ENCODE data around the gene TIMM9.
A peak's percentile ranks its signal among the peaks of the same experiment; 100 is the strongest.
"Not testable (repeated sequence)": the region's sequence is repeated elsewhere in the genome, so short reads cannot be mapped to it uniquely, and the experiment has no call there.

Gene TIMM9

GRCh38 chr14:58398495-58398894 is 28.8 kb downstream of the TIMM9 start:
- DNase-seq (ENCODE audit: low read depth): no peak

DNA sequence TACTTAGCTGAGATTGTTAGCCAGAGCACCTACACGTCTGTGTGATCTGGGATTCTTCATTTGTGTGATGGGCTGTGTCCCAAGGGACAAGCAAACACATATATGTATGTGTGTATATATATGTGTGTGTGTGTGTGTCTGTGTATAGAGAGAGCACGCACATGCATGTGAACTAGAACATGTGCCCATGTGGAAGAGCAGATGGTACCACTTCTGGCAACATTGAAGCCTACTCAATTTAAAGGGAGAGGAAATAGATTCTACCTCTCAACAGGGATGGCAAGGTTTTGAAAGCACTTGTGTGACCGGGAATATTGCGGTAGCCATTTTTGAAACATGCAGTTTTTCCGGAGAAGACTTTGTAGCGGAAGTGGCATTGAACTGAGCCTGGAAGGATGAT is 30.2 kb downstream of the TIMM9 start:
- DNase-seq (ENCODE audit: low read depth): no peak

DNA sequence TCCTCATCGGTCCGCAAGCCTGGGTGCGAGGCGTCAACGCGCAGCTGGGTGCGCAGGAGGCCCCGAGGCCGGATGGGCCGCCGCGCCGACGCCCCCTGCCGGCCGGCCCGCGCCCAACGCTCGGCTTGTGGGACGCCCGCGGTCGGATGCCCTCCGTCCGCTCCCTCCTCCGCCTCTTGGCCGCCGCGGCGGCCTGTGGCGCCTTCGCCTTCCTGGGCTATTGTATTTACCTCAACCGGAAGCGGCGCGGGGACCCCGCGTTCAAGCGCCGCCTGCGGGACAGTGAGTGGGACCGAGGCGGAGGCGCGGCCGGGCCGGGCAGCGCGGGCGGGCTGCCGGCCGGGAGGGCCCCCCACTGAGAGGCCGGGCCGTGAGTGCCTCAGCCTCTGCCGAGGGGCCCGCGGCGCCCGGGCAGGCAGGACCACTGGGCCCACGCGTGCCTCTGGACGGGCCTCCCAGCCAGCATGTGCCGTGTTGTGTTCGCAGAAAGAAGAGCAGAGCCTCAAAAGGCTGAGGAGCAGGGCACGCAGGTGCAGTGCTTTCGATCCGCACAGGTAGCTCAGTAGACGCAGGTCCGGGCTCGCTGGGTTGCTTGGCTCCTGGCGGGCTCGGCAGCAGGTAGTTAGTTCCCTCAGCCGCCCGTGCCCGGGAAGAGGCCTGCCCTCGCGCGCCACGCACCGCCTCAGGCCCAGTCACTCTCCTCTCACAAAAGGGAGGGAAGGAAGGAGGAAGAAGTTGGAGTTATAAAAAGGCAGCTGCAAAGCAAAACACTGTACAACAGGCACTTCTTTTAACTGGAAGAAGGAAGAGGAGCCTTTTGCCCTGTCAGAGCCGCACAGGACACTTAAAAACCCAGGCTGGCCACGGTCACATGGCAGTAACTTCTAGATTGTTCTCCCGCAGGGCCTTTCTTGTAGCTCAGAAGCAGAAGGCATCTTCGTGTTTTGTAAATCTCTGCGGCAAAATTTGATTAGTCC is 31.2 kb downstream of the TIMM9 start, which contains the start of gene TOMM20L:
TSS of gene TOMM20L (plus strand) at position 119 of the 977 bp plus-strand sequence. CDS start at position 147, 28 bp downstream.
- peak; percentile 55 for DNase-seq (ENCODE audit: low read depth)

DNA sequence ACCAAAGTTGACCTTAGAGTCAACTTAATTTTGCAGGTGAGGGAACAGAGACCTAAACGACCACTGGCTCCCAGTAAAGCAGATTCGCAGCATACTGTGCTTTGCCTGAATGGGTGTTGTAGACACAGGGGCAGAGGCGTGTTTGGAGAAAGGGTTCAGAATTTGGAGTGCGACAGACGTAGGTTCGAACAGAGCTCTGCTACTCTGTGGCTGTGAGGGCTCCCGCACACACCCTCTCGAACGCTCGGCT is 31.8 kb downstream of the TIMM9 start:
- no peak for DNase-seq (ENCODE audit: low read depth)

DNA sequence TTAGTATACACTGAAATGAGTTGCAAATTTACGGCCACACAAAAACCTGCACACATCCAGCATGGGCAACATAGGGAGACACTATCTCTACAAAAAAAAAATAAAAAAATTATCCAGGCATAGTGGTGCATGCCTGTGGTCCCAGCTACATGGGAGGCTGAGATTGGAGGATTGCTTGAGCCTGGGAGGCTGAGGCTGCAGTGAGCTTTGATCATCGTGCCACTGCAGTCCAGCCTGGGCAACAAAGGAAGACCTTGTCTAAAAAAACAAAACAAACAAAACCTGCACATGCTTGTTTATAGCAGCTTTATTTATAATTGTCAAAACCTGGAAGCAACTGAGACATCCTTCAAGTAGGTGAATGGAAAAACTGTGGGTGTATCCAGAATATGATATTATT is 36.5 kb downstream of the TIMM9 start:
- no peak for DNase-seq (ENCODE audit: low read depth)

- DNase-seq (ENCODE audit: low read depth): no peak
Observed at GRCh38 chr14:58376791-58377190, 50.5 kb downstream of the TIMM9 start.

DNA sequence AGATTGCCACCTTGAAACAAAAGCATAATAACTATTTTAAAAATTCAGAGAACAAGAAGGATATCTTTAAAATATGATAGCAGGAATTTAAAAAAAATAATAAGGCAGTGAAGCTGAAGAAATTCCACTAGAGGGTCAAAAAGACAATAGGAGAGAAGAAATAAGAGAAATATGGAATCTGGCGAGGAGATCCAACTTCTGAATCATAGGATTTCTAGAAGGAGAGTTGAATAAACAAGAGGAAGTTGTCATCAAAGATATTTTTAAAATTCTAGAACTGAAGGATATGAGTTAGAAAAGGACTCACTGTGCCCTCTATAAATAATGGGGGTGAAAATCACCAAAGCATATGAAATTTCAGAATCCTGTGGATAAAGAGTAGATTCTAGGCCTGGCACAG is 58.4 kb downstream of the TIMM9 start:
- DNase-seq (ENCODE audit: low read depth): no peak

- DNase-seq (ENCODE audit: low read depth): no peak
Observed at GRCh38 chr14:58367296-58367695, 60.0 kb downstream of the TIMM9 start.

DNA sequence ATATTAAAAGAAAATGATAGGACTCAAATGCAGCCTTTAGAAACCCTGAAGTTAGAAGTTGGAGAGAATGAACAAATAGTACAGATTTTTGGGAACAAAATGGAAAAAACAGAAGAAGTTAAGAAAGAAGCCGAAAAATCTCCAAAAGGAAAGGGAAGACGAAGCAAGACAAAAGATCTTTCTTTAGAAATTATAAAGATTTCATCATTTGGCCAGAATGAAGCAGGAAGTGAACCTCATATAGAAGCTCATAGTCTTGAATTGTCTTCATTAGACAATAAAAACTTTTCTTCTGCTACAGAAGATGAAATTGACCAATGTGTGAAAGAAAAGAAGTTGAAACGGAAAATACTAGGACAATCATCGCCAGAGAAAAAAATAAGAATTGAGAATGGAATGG is 63.0 kb downstream of the TIMM9 start:
- DNase-seq (ENCODE audit: low read depth): no peak

DNA sequence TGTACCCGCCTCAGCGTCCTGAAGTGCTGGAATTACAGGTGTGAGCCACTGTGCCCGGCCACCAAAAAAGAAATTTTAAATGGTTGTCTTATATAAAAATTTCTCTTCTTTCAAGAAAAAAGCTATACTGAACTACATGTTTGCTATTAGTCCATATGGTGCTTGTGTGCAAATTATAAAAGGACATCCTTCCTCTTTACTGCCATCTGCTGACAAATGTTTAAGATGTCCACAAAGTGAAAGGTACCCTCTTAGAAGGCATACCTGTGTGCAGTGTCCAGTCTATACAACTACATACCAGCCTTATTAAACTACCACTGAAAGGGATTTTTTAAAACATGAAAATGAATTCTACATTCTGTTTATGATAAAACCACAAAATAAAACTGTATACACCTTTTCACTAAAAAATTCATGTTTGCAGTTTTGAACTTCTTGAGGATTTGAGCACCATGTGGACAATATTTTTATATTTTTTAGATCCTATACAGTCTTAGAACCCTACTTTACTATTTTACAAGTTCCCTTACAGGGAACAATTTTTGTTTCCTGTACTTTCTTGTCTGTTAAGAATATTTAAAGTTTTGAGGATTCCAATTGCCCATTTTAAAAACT is 64.4 kb downstream of the TIMM9 start:
- DNase-seq (ENCODE audit: low read depth): no peak

- DNase-seq (ENCODE audit: low read depth): not testable (repeated sequence)
Observed at GRCh38 chr14:58362272-58362671, 65.1 kb downstream of the TIMM9 start.

All from activated T-cell treated with anti-CD3 and anti-CD28 coated beads for 24 hours (primary cell).